DOHH2 (cell line): ENCODE measurements around the gene RAB42.

Experiments used
- H3F3A ChIP-seq: fragments of 200-600 bp; sonication (generic), shearing (Covaris generic); 2 replicates; pipeline ENCODE4 v1.6.0; 2016; ENCODE audit warnings: antibody characterized with exemption, mild to moderate bottlenecking; ENCODE audit not compliant: control insufficient read depth, insufficient read depth
- H3K27ac ChIP-seq: fragments of 200-600 bp; sonication (generic); 2 replicates; pipeline ENCODE4 v1.5.1; 2014; ENCODE audit warnings: low read depth, mild to moderate bottlenecking, low read length, moderate library complexity
- H3K27me3 ChIP-seq: fragments of 200-600 bp; sonication (generic); 2 replicates; pipeline ENCODE4 v1.6.1; 2014; ENCODE audit warnings: mild to moderate bottlenecking, low read length, mixed read lengths; ENCODE audit not compliant: control insufficient read depth
- H3K36me3 ChIP-seq: fragments of 200-600 bp; sonication (generic); 2 replicates; pipeline ENCODE4 v1.6.1; 2014; ENCODE audit warnings: mild to moderate bottlenecking, low read length, moderate library complexity, mixed read lengths; ENCODE audit not compliant: control insufficient read depth
- H3K4me1 ChIP-seq: fragments of 200-600 bp; sonication (generic); 2 replicates; pipeline ENCODE4 v1.6.1; 2014; ENCODE audit warnings: mild to moderate bottlenecking, low read length, mixed read lengths; ENCODE audit not compliant: control insufficient read depth
- H3K4me2 ChIP-seq: fragments of 200-600 bp; sonication (generic); 2 replicates; pipeline ENCODE4 v1.6.0; 2014; ENCODE audit warnings: mild to moderate bottlenecking, low read length, moderate library complexity
- H3K4me3 ChIP-seq: fragments of 200-600 bp; sonication (generic); 2 replicates; pipeline ENCODE4 v1.5.1; 2014; ENCODE audit warnings: mild to moderate bottlenecking, low read length, mixed read lengths
- H3K79me2 ChIP-seq: fragments of 200-600 bp; sonication (generic); 2 replicates; pipeline ENCODE4 v1.6.1; 2014; ENCODE audit warnings: mild to moderate bottlenecking, low read length, mixed read lengths; ENCODE audit not compliant: control insufficient read depth
- H3K9me2 ChIP-seq: fragments of 200-600 bp; sonication (generic); replicated peaks from 2 replicates; pipeline ENCODE4 v1.6.1; 2014; ENCODE audit warnings: mild to moderate bottlenecking, low read length, mixed read lengths; ENCODE audit not compliant: control insufficient read depth
- H3K9me3 ChIP-seq: fragments of 200-600 bp; sonication (generic); 2 replicates; pipeline ENCODE4 v1.6.1; 2014; ENCODE audit warnings: antibody characterized with exemption, low read length, mixed read lengths; ENCODE audit not compliant: control insufficient read depth, insufficient read depth
- H4K20me1 ChIP-seq: fragments of 200-600 bp; sonication (generic); 2 replicates; pipeline ENCODE4 v1.6.0; 2014; ENCODE audit warnings: low read depth, mild to moderate bottlenecking, antibody characterized with exemption, low read length, moderate library complexity; ENCODE audit not compliant: control insufficient read depth, insufficient read depth
- EZH2phosphoT487 ChIP-seq: fragments of 200-600 bp; sonication (generic); IDR thresholded peaks from 2 replicates; pipeline ENCODE4 v1.6.1; 2017; ENCODE audit warnings: borderline replicate concordance, mild to moderate bottlenecking, antibody characterized with exemption, low read length, moderate library complexity, mixed read lengths
- TF ChIP-seq, protein P1 (sequence below): fragments of 200-600 bp; sonication (generic); IDR thresholded peaks from one replicate; pipeline ENCODE4 v1.5.1; 2014; ENCODE audit warnings: antibody characterized with exemption, mild to moderate bottlenecking, low read depth, low read length; ENCODE audit not compliant: poor library complexity, severe bottlenecking

Gene RAB42

DNA sequence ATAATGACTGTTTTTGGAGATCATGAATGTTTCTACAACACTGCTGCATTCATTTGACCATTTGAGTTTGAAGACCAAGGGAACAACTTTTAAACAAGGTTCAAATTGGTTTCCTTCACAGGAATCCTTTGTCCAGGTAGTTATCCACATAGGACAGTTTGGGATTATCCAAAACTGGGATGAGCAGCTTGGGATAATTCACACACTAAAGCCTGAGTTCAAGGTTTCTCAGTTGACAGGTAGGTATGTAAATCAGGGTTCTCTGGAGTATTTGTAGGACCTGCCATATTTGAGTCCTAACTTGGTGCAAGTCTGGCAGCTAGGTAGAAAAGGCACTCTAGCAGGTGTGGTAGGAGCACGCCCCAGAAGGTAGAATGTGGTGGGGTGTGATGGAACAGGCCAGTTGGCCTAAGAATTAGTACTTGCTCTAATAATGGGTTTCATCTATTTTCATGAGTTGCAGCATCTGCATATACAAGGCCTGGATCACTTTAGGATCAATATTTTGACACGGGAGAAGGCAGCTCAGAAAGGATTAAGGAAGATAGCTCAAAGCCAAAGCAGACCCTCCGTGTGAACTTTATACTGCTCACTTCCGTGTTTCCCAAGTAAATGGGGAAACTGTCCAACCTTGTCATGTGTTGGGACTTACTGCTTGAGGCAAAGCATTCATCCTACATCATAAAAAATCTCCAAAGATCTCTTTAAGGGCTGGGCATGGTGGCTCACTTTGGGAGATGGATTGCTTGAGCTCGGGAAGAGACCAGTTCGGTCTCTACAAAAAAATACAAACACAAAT is 14.1 kb upstream of the RAB42 start:
- H3K9me2 ChIP-seq: no peaks in the 10 kb centered on the region
- no peaks in the 10 kb centered on the region for H3K9me3 ChIP-seq
- H3K27ac ChIP-seq: peak overlapping the region; percentile 96
- H3K36me3 ChIP-seq: peaks cover 65% of the 10 kb centered on the region
- H3K79me2 ChIP-seq: peaks cover 34% of the 10 kb centered on the region
- no peak overlapping the region for H3K4me2 ChIP-seq
- no peaks in the 10 kb centered on the region for H3K27me3 ChIP-seq
- H3K4me3 ChIP-seq: no peak overlapping the region
- peaks cover 18% of the 10 kb centered on the region for H4K20me1 ChIP-seq
- TF ChIP-seq EZH2phosphoT487: no peak
- TF ChIP-seq, protein P1, sequence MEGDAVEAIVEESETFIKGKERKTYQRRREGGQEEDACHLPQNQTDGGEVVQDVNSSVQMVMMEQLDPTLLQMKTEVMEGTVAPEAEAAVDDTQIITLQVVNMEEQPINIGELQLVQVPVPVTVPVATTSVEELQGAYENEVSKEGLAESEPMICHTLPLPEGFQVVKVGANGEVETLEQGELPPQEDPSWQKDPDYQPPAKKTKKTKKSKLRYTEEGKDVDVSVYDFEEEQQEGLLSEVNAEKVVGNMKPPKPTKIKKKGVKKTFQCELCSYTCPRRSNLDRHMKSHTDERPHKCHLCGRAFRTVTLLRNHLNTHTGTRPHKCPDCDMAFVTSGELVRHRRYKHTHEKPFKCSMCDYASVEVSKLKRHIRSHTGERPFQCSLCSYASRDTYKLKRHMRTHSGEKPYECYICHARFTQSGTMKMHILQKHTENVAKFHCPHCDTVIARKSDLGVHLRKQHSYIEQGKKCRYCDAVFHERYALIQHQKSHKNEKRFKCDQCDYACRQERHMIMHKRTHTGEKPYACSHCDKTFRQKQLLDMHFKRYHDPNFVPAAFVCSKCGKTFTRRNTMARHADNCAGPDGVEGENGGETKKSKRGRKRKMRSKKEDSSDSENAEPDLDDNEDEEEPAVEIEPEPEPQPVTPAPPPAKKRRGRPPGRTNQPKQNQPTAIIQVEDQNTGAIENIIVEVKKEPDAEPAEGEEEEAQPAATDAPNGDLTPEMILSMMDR: no peak
- H3K4me1 ChIP-seq: peaks cover 24% of the 10 kb centered on the region
- H3F3A ChIP-seq: peaks cover 67% of the 10 kb centered on the region

DNA sequence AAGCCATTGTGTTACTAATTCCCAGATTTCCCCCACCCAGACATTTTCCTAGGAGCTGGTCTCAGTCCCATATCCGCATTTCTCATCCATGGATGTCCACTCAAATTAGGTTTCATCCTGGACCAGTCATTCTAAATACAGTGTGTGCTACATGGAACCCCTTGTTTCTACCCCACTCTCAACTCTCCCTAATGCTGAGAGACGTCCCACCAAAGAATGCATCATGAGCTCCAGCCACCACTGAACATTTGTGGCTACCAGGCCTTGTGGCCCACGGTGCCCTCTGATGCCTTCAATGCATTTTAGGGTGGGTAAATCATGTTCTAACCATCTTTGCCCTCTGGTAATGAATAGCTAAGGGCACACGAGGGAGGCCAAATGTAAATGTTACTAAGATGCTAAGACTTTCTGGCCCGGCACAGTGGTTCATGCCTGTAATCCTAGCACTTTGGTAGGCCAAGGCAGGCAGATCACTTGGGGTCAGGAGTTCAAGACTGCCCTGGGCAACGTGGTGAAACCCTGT is 13.3 kb upstream of the RAB42 start:
- peaks cover 18% of the 10 kb centered on the region for H4K20me1 ChIP-seq
- H3K27me3 ChIP-seq: no peaks in the 10 kb centered on the region
- peaks cover 34% of the 10 kb centered on the region for H3K79me2 ChIP-seq
- H3F3A ChIP-seq: peaks cover 67% of the 10 kb centered on the region
- peaks cover 60% of the 10 kb centered on the region for H3K36me3 ChIP-seq
- peak overlapping the region; percentile 97; the same call in 1 of the 2 replicates for H3K4me3 ChIP-seq
- no peak overlapping the region for H3K4me2 ChIP-seq
- H3K27ac ChIP-seq: peak overlapping the region; percentile 96
- H3K9me3 ChIP-seq: no peaks in the 10 kb centered on the region
- H3K9me2 ChIP-seq: no peaks in the 10 kb centered on the region
- TF ChIP-seq EZH2phosphoT487: no peak
- TF ChIP-seq, protein P1: no peak
- peaks cover 30% of the 10 kb centered on the region for H3K4me1 ChIP-seq

DNA sequence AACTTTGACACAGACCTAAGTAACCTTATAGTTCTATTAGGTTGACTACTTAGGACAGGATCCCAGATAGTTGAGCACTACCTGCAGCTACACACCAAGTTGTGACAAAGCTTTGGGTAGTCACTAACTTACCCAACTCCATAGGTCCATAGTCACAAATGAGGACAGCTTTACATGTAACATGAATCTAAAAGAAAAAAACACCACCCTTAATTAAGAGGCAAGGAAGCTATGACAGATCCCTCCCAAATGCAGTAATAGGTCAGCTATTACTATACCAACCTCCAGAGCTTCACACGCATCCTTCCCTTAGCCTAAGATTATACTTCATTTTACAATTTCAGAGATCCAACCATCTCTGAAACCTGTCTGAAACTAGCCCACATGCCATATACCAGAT is 12.7 kb upstream of the RAB42 start:
- H3K4me1 ChIP-seq: peaks cover 30% of the 10 kb centered on the region
- H3K9me3 ChIP-seq: no peaks in the 10 kb centered on the region
- peaks cover 18% of the 10 kb centered on the region for H4K20me1 ChIP-seq
- peak overlapping the region; percentile 97 for H3K4me3 ChIP-seq
- H3K9me2 ChIP-seq: no peaks in the 10 kb centered on the region
- no peak for TF ChIP-seq EZH2phosphoT487
- TF ChIP-seq, protein P1: no peak
- H3K36me3 ChIP-seq: peaks cover 58% of the 10 kb centered on the region
- H3K79me2 ChIP-seq: peaks cover 34% of the 10 kb centered on the region
- no peaks in the 10 kb centered on the region for H3K27me3 ChIP-seq
- H3F3A ChIP-seq: peaks cover 65% of the 10 kb centered on the region
- peak overlapping the region; percentile 84 for H3K4me2 ChIP-seq
- peak overlapping the region; percentile 96 for H3K27ac ChIP-seq
